BLaER1 (cell line): ENCODE data around the gene CENPE.

Source experiments
- H3K27ac ChIP-seq: shearing (Covaris generic); formaldehyde crosslinking; 2 replicates; pipeline ENCODE4 v1.8.1; 2022
- H3K27me3 ChIP-seq: shearing (Covaris generic); formaldehyde crosslinking; 2 replicates; pipeline ENCODE4 v1.8.1; 2022
- H3K36me3 ChIP-seq: shearing (Covaris generic); formaldehyde crosslinking; 2 replicates; pipeline ENCODE4 v1.8.1; 2022
- H3K4me1 ChIP-seq: shearing (Covaris generic); formaldehyde crosslinking; 2 replicates; pipeline ENCODE4 v1.8.1; 2022
- H3K4me2 ChIP-seq: shearing (Covaris generic); formaldehyde crosslinking; 2 replicates; pipeline ENCODE4 v1.8.1; 2022
- H3K4me3 ChIP-seq: shearing (Covaris generic); formaldehyde crosslinking; 2 replicates; pipeline ENCODE4 v1.8.1; 2022
- H3K9ac ChIP-seq: shearing (Covaris generic); formaldehyde crosslinking; 2 replicates; pipeline ENCODE4 v1.8.1; 2022
- H3K9me3 ChIP-seq: shearing (Covaris generic); formaldehyde crosslinking; 2 replicates; pipeline ENCODE4 v1.8.1; 2022
- H4K20me1 ChIP-seq: shearing (Covaris generic); formaldehyde crosslinking; 2 replicates; pipeline ENCODE4 v1.8.1; 2022
- Cebpa-rat ChIP-seq: shearing (Covaris generic); IDR thresholded peaks from 2 replicates; pipeline ENCODE4 v1.8.1; 2022

CENPE gene

GRCh38 chr4:103098756-103099440 lies 99.2 kb downstream of the CENPE start:
- peak overlapping the region; percentile 77 for H3K27ac ChIP-seq

GRCh38 chr4:103098341-103098740 lies 99.8 kb downstream of the CENPE start:
- Histone ChIP-seq H3K4me3 (peak overlapping the region; percentile 68; the same call in 1 of the 2 replicates), H3K4me1 (peaks cover 16% of the 10 kb centered on the region), H3K27ac (no peak overlapping the region), H3K4me2 (peak overlapping the region; percentile 93), H3K9ac (peak overlapping the region; percentile 81), H3K27me3 (no peaks in the 10 kb centered on the region), H3K9me3 (no peaks in the 10 kb centered on the region), H3K36me3 (no peaks in the 10 kb centered on the region), H4K20me1 (no peaks in the 10 kb centered on the region)
- TF ChIP-seq Cebpa-rat: no peak

More at GRCh38 chr4:103098756-103099440, 99.2 kb downstream of the CENPE start:
- Histone ChIP-seq H3K4me2 (peak overlapping the region; percentile 93), H3K9me3 (no peaks in the 10 kb centered on the region), H3K36me3 (no peaks in the 10 kb centered on the region), H3K4me3 (peak overlapping the region; percentile 68), H3K9ac (peak overlapping the region; percentile 81), H3K4me1 (peaks cover 16% of the 10 kb centered on the region), H4K20me1 (no peaks in the 10 kb centered on the region), H3K27me3 (no peaks in the 10 kb centered on the region)
- TF ChIP-seq Cebpa-rat: no peak

- no peaks in the 10 kb centered on the region for H3K27me3 ChIP-seq
- H3K4me3 ChIP-seq: no peak overlapping the region
- H3K9ac ChIP-seq: no peak overlapping the region
- H3K4me2 ChIP-seq: no peak overlapping the region
- H3K4me1 ChIP-seq: peaks cover 23% of the 10 kb centered on the region
- H3K36me3 ChIP-seq: no peaks in the 10 kb centered on the region
- no peak overlapping the region for H3K27ac ChIP-seq
- no peaks in the 10 kb centered on the region for H4K20me1 ChIP-seq
- H3K9me3 ChIP-seq: no peaks in the 10 kb centered on the region
- no peak for TF ChIP-seq Cebpa-rat
These were observed 101.0 kb downstream of the CENPE start for GRCh38 chr4:103097112-103097511.

- Histone ChIP-seq H3K9ac (no peak overlapping the region), H3K27me3 (no peaks in the 10 kb centered on the region), H3K27ac (no peak overlapping the region), H3K4me2 (no peak overlapping the region), H3K4me1 (peaks cover 32% of the 10 kb centered on the region), H3K9me3 (no peaks in the 10 kb centered on the region), H4K20me1 (no peaks in the 10 kb centered on the region), H3K36me3 (peaks cover 11% of the 10 kb centered on the region), H3K4me3 (no peak overlapping the region)
- TF ChIP-seq Cebpa-rat: no peak
These were observed 103.1 kb downstream of the CENPE start for GRCh38 chr4:103095080-103095479.

GRCh38 chr4:103092245-103092644 lies 105.9 kb downstream of the CENPE start:
- peak overlapping the region; percentile 26; the same call in 1 of the 2 replicates for H3K4me2 ChIP-seq
- no peaks in the 10 kb centered on the region for H3K27me3 ChIP-seq
- H3K9ac ChIP-seq: 0 out of 2 replicates have a peak overlapping the region, but pooled peaks have one; percentile 6
- H3K36me3 ChIP-seq: peaks cover 39% of the 10 kb centered on the region
- peaks cover 16% of the 10 kb centered on the region; the same call in 1 of the 2 replicates for H3K4me1 ChIP-seq
- no peaks in the 10 kb centered on the region for H4K20me1 ChIP-seq
- no peak overlapping the region for H3K27ac ChIP-seq
- no peak overlapping the region for H3K4me3 ChIP-seq
- TF ChIP-seq Cebpa-rat: no peak
- H3K9me3 ChIP-seq: no peaks in the 10 kb centered on the region

GRCh38 chr4:103091601-103092223 lies 106.4 kb downstream of the CENPE start:
- H3K4me3 ChIP-seq: no peak overlapping the region
- no peak overlapping the region for H3K9ac ChIP-seq
- H3K27me3 ChIP-seq: no peaks in the 10 kb centered on the region
- peaks cover 44% of the 10 kb centered on the region for H3K36me3 ChIP-seq
- no peak overlapping the region for H3K27ac ChIP-seq
- peaks cover 16% of the 10 kb centered on the region; the same call in 1 of the 2 replicates for H3K4me1 ChIP-seq
- H3K9me3 ChIP-seq: no peaks in the 10 kb centered on the region
- no peaks in the 10 kb centered on the region for H4K20me1 ChIP-seq
- TF ChIP-seq Cebpa-rat: no peak
- no peak overlapping the region for H3K4me2 ChIP-seq

GRCh38 chr4:103089481-103089880 lies 108.7 kb downstream of the CENPE start:
- peaks cover 16% of the 10 kb centered on the region; the same call in 1 of the 2 replicates for H3K4me1 ChIP-seq
- no peaks in the 10 kb centered on the region for H4K20me1 ChIP-seq
- H3K27ac ChIP-seq: no peak overlapping the region
- no peak for TF ChIP-seq Cebpa-rat
- no peaks in the 10 kb centered on the region for H3K27me3 ChIP-seq
- no peaks in the 10 kb centered on the region for H3K9me3 ChIP-seq
- H3K36me3 ChIP-seq: peaks cover 66% of the 10 kb centered on the region
- no peak overlapping the region for H3K9ac ChIP-seq
- H3K4me2 ChIP-seq: no peak overlapping the region
- H3K4me3 ChIP-seq: no peak overlapping the region

- no peak for TF ChIP-seq Cebpa-rat
- Histone ChIP-seq H3K36me3 (peaks cover 81% of the 10 kb centered on the region), H3K9ac (no peak overlapping the region), H3K27me3 (no peaks in the 10 kb centered on the region), H4K20me1 (no peaks in the 10 kb centered on the region), H3K4me2 (no peak overlapping the region), H3K27ac (no peak overlapping the region), H3K4me1 (peaks cover 3% of the 10 kb centered on the region; the same call in 1 of the 2 replicates), H3K4me3 (no peak overlapping the region), H3K9me3 (no peaks in the 10 kb centered on the region)
These were observed 111.6 kb downstream of the CENPE start for GRCh38 chr4:103086551-103086950.

GRCh38 chr4:103085555-103086196 lies 112.5 kb downstream of the CENPE start:
- no peaks in the 10 kb centered on the region for H3K27me3 ChIP-seq
- TF ChIP-seq Cebpa-rat: no peak
- H3K27ac ChIP-seq: no peak overlapping the region
- no peak overlapping the region for H3K4me3 ChIP-seq
- no peaks in the 10 kb centered on the region for H3K9me3 ChIP-seq
- no peak overlapping the region for H3K4me2 ChIP-seq
- peaks cover 85% of the 10 kb centered on the region for H3K36me3 ChIP-seq
- no peaks in the 10 kb centered on the region for H4K20me1 ChIP-seq
- no peaks in the 10 kb centered on the region for H3K4me1 ChIP-seq
- H3K9ac ChIP-seq: no peak overlapping the region

- Histone ChIP-seq H3K4me1 (peaks cover 18% of the 10 kb centered on the region), H4K20me1 (no peaks in the 10 kb centered on the region), H3K9me3 (no peaks in the 10 kb centered on the region), H3K4me2 (no peak overlapping the region), H3K9ac (no peak overlapping the region), H3K27me3 (no peaks in the 10 kb centered on the region), H3K4me3 (no peak overlapping the region), H3K27ac (no peak overlapping the region), H3K36me3 (peaks cover 33% of the 10 kb centered on the region)
- TF ChIP-seq Cebpa-rat: no peak
These were observed 118.5 kb downstream of the CENPE start for GRCh38 chr4:103079621-103080020.
